Loucy (cell line): Measurements from ENCODE around the gene EPB41L3.

Source experiments
- H2AFZ ChIP-seq: fragments of 200-600 bp; sonication (generic); 2 replicates; pipeline ENCODE4 v1.6.0; 2016; ENCODE audit warnings: antibody characterized with exemption, mild to moderate bottlenecking, low read length, moderate library complexity
- H3F3A ChIP-seq: fragments of 200-600 bp; 2 replicates; pipeline ENCODE4 v1.6.0; 2016; ENCODE audit warnings: antibody characterized with exemption, low read depth, mild to moderate bottlenecking
- H3K27me3 ChIP-seq: fragments of 200-600 bp; sonication (generic); 2 replicates; pipeline ENCODE4 v1.6.1; 2014; ENCODE audit warnings: low read length, mild to moderate bottlenecking; ENCODE audit not compliant: insufficient read depth, poor library complexity, severe bottlenecking
- H3K36me3 ChIP-seq: fragments of 200-600 bp; sonication (generic); 2 replicates; pipeline ENCODE4 v1.6.1; 2016; ENCODE audit warnings: low read length; ENCODE audit not compliant: insufficient read depth
- H3K4me1 ChIP-seq: fragments of 200-600 bp; sonication (generic); 2 replicates; pipeline ENCODE4 v1.5.1; 2014; ENCODE audit warnings: low read length, mild to moderate bottlenecking; ENCODE audit not compliant: insufficient read depth, poor library complexity, severe bottlenecking
- H3K4me2 ChIP-seq: fragments of 200-600 bp; sonication (generic); 2 replicates; pipeline ENCODE4 v1.6.0; 2014; ENCODE audit warnings: antibody characterized with exemption, low read length, low read depth, mild to moderate bottlenecking; ENCODE audit not compliant: poor library complexity, severe bottlenecking
- H3K4me3 ChIP-seq: fragments of 200-600 bp; sonication (generic); 2 replicates; pipeline ENCODE4 v1.5.1; 2014; ENCODE audit warnings: low read length, mild to moderate bottlenecking, mixed read lengths; ENCODE audit not compliant: poor library complexity, severe bottlenecking
- H3K79me2 ChIP-seq: fragments of 200-600 bp; sonication (generic); 2 replicates; pipeline ENCODE4 v1.6.1; 2014; ENCODE audit warnings: low read length; ENCODE audit not compliant: insufficient read depth
- H3K9ac ChIP-seq: fragments of 200-600 bp; sonication (generic); 2 replicates; pipeline ENCODE4 v1.6.0; 2014; ENCODE audit warnings: mild to moderate bottlenecking, low read depth, low read length, moderate library complexity; ENCODE audit not compliant: poor library complexity, severe bottlenecking
- H3K9me2 ChIP-seq: fragments of 200-600 bp; sonication (generic); replicated peaks from 2 replicates; pipeline ENCODE4 v1.6.1; 2016; ENCODE audit warnings: low read depth, low read length, mixed read lengths
- H3K9me3 ChIP-seq: fragments of 200-600 bp; sonication (generic); 2 replicates; pipeline ENCODE4 v1.6.1; 2014; ENCODE audit warnings: mild to moderate bottlenecking, antibody characterized with exemption, low read length, low read depth; ENCODE audit not compliant: insufficient read depth
- H4K20me1 ChIP-seq: fragments of 200-600 bp; sonication (generic); 2 replicates; pipeline ENCODE4 v1.6.0; 2014; ENCODE audit warnings: antibody characterized with exemption, low read length, mild to moderate bottlenecking; ENCODE audit not compliant: insufficient read depth, poor library complexity, severe bottlenecking
- CTCF ChIP-seq: fragments of 200-600 bp; sonication (generic); conservative IDR thresholded peaks from 2 replicates; pipeline ENCODE4 v1.5.1; 2014; ENCODE audit warnings: mild to moderate bottlenecking, antibody characterized with exemption, low read length
- EZH2phosphoT487 ChIP-seq: fragments of 200-600 bp; IDR thresholded peaks from 2 replicates; pipeline ENCODE4 v1.6.1; 2018; ENCODE audit warnings: antibody characterized with exemption, mild to moderate bottlenecking, moderate library complexity, borderline replicate concordance

The EPB41L3 gene

GRCh38 chr18:5462227-5462626 lies 81.6 kb downstream of the EPB41L3 start:
- no peak overlapping the region for H3K4me3 ChIP-seq
- H3K9ac ChIP-seq = no peak overlapping the region
- no peaks in the 10 kb centered on the region for H3K79me2 ChIP-seq
- no peaks in the 10 kb centered on the region for H3K4me1 ChIP-seq
- no peak for TF ChIP-seq EZH2phosphoT487
- no peak for TF ChIP-seq CTCF
- no peak overlapping the region for H2AFZ ChIP-seq
- H3K27me3 ChIP-seq = no peaks in the 10 kb centered on the region
- H4K20me1 ChIP-seq = no peaks in the 10 kb centered on the region
- no peaks in the 10 kb centered on the region for H3F3A ChIP-seq
- no peak overlapping the region for H3K4me2 ChIP-seq
- H3K36me3 ChIP-seq = no peaks in the 10 kb centered on the region
- no peaks in the 10 kb centered on the region; the same call in 1 of the 2 replicates for H3K9me3 ChIP-seq
- H3K9me2 ChIP-seq = no peaks in the 10 kb centered on the region

GRCh38 chr18:5461041-5461440 lies 82.8 kb downstream of the EPB41L3 start:
- H3K4me1 ChIP-seq = no peaks in the 10 kb centered on the region
- TF ChIP-seq EZH2phosphoT487 (no peak), CTCF (no peak)
- H3K79me2 ChIP-seq = no peaks in the 10 kb centered on the region

GRCh38 chr18:5457462-5457957 lies 86.3 kb downstream of the EPB41L3 start:
- Histone ChIP-seq H3K9ac (no peak overlapping the region), H4K20me1 (no peaks in the 10 kb centered on the region), H3K4me2 (no peak overlapping the region), H3K79me2 (no peaks in the 10 kb centered on the region), H3K4me3 (no peak overlapping the region), H3K36me3 (no peaks in the 10 kb centered on the region), H3K9me2 (no peaks in the 10 kb centered on the region), H3F3A (no peaks in the 10 kb centered on the region), H2AFZ (no peak overlapping the region), H3K9me3 (no peaks in the 10 kb centered on the region), H3K4me1 (no peaks in the 10 kb centered on the region), H3K27me3 (no peaks in the 10 kb centered on the region)
- TF ChIP-seq EZH2phosphoT487 (no peak), CTCF (no peak)

More at GRCh38 chr18:5461041-5461440, 82.8 kb downstream of the EPB41L3 start:
- no peak overlapping the region for H2AFZ ChIP-seq
- H4K20me1 ChIP-seq = no peaks in the 10 kb centered on the region
- no peak overlapping the region for H3K4me2 ChIP-seq
- H3K27me3 ChIP-seq = no peaks in the 10 kb centered on the region
- no peaks in the 10 kb centered on the region for H3K36me3 ChIP-seq
- H3F3A ChIP-seq = no peaks in the 10 kb centered on the region
- no peaks in the 10 kb centered on the region for H3K9me2 ChIP-seq
- no peaks in the 10 kb centered on the region; the same call in 1 of the 2 replicates for H3K9me3 ChIP-seq
- H3K4me3 ChIP-seq = no peak overlapping the region
- H3K9ac ChIP-seq = no peak overlapping the region
